ENCODE data around the gene DDX24. TPM values are rescaled to one million over a fixed set of nuclear protein-coding genes. Genes with fewer than 3 reads are reported as not detected.

Gene DDX24
- total RNA-seq, 1 experiment from 2014 or later, result 190 TPM

- H3K27me3 Mint-ChIP-seq (ENCODE audit: unreplicated experiment), result no peaks in the 10 kb centered on the region
- H3K27ac Mint-ChIP-seq (ENCODE audit: unreplicated experiment), result no peak overlapping the region
- intact Hi-C loops (cut with micrococcal nuclease; ENCODE audit: unreplicated experiment), result no loop called here
- no peaks in the 10 kb centered on the region for H3K9me3 Mint-ChIP-seq (ENCODE audit: low read depth, unreplicated experiment)
- H3K4me1 Mint-ChIP-seq (ENCODE audit: low read depth, unreplicated experiment), result no peaks in the 10 kb centered on the region
- CTCF ChIA-PET, result no interaction called here
- peaks cover 64% of the 10 kb centered on the region for H3K36me3 Mint-ChIP-seq (ENCODE audit: insufficient read depth, unreplicated experiment)
- BruUV-seq (replicated peaks), result no TSS peak
- no peak for DNase-seq
- TF ChIP-seq CTCF (IDR thresholded peaks at IDR 0.05; ENCODE audit: unreplicated experiment), result no peak
- H3K4me3 Mint-ChIP-seq (ENCODE audit: low read depth, unreplicated experiment), result no peak overlapping the region
These were observed 35.9 kb downstream of the DDX24 start for GRCh38 chr14:94045101-94045500.

- peaks cover 58% of the 10 kb centered on the region for H3K36me3 Mint-ChIP-seq (ENCODE audit: insufficient read depth, unreplicated experiment)
- CTCF ChIA-PET, result no interaction called here
- no TSS peak for BruUV-seq (replicated peaks)
These were observed 36.4 kb downstream of the DDX24 start for GRCh38 chr14:94044476-94045091.

GRCh38 chr14:94043756-94044475, 37.1 kb downstream of the DDX24 start:
- H3K27ac Mint-ChIP-seq (ENCODE audit: unreplicated experiment), result no peak overlapping the region
- H3K9me3 Mint-ChIP-seq (ENCODE audit: low read depth, unreplicated experiment), result no peaks in the 10 kb centered on the region
- no peaks in the 10 kb centered on the region for H3K27me3 Mint-ChIP-seq (ENCODE audit: unreplicated experiment)
- no peaks in the 10 kb centered on the region for H3K4me1 Mint-ChIP-seq (ENCODE audit: low read depth, unreplicated experiment)
- H3K4me3 Mint-ChIP-seq (ENCODE audit: low read depth, unreplicated experiment), result no peak overlapping the region
- TF ChIP-seq CTCF (IDR thresholded peaks at IDR 0.05; ENCODE audit: unreplicated experiment), result no peak
- CTCF ChIA-PET, result no interaction called here
- H3K36me3 Mint-ChIP-seq (ENCODE audit: insufficient read depth, unreplicated experiment), result peaks cover 55% of the 10 kb centered on the region
- intact Hi-C loops (cut with micrococcal nuclease; ENCODE audit: unreplicated experiment), result no loop called here
- no peak for DNase-seq
- BruUV-seq (replicated peaks), result no TSS peak

More at GRCh38 chr14:94044476-94045091, 36.4 kb downstream of the DDX24 start:
- TF ChIP-seq CTCF (IDR thresholded peaks at IDR 0.05; ENCODE audit: unreplicated experiment), result no peak
- intact Hi-C loops (cut with micrococcal nuclease; ENCODE audit: unreplicated experiment), result no loop called here
- H3K4me3 Mint-ChIP-seq (ENCODE audit: low read depth, unreplicated experiment), result no peak overlapping the region
- H3K27ac Mint-ChIP-seq (ENCODE audit: unreplicated experiment), result no peak overlapping the region
- H3K27me3 Mint-ChIP-seq (ENCODE audit: unreplicated experiment), result no peaks in the 10 kb centered on the region
- H3K9me3 Mint-ChIP-seq (ENCODE audit: low read depth, unreplicated experiment), result no peaks in the 10 kb centered on the region
- no peaks in the 10 kb centered on the region for H3K4me1 Mint-ChIP-seq (ENCODE audit: low read depth, unreplicated experiment)
- DNase-seq, result no peak

GRCh38 chr14:94043111-94043755, 37.8 kb downstream of the DDX24 start:
- Mint-ChIP-seq H3K27me3 (ENCODE audit: unreplicated experiment) (no peaks in the 10 kb centered on the region), H3K9me3 (ENCODE audit: low read depth, unreplicated experiment) (no peaks in the 10 kb centered on the region), H3K36me3 (ENCODE audit: insufficient read depth, unreplicated experiment) (peaks cover 55% of the 10 kb centered on the region), H3K4me3 (ENCODE audit: low read depth, unreplicated experiment) (no peak overlapping the region), H3K4me1 (ENCODE audit: low read depth, unreplicated experiment) (no peaks in the 10 kb centered on the region), H3K27ac (ENCODE audit: unreplicated experiment) (no peak overlapping the region)
- CTCF ChIA-PET, result interaction anchor here (0.8 kb wide), 1 partner anchor 15 kb away, joined by 3 read pairs; no protein-coding TSS in a partner anchor
- no peak for TF ChIP-seq CTCF (IDR thresholded peaks at IDR 0.05; ENCODE audit: unreplicated experiment)
- no peak for DNase-seq
- no TSS peak for BruUV-seq (replicated peaks)
- intact Hi-C loops (cut with micrococcal nuclease; ENCODE audit: unreplicated experiment), result no loop called here

All from Calu3 (cell line).